SK-N-MC (cell line): ENCODE data around the gene SUN2.

ENCODE experiments used
- EZH2 ChIP-seq: fragments of 200-600 bp; sonication (generic); IDR thresholded peaks from one replicate; pipeline ENCODE4 v1.6.1; 2017; ENCODE audit warnings: antibody characterized with exemption
- POLR2AphosphoS5 ChIP-seq: IDR thresholded peaks from 2 replicates; pipeline ENCODE4 v1.6.1; 2012; ENCODE audit warnings: mild to moderate bottlenecking, low read depth, low read length, borderline replicate concordance

- TF ChIP-seq EZH2 (no peak), POLR2AphosphoS5 (no peak)
Observed at GRCh38 chr22:38689651-38690050, 66.1 kb downstream of the SUN2 start.
